GM13977 (cell line): ENCODE measurements around the gene SCN5A.
A peak's percentile ranks its signal among the peaks of the same experiment; 100 is the strongest.

Experiments
- DNase-seq: peaks from one replicate; pipeline ENCODE4 v3.0.0; 2012; ENCODE audit warnings: low spot score
- CTCF ChIP-seq: IDR thresholded peaks from 2 replicates; pipeline ENCODE4 v1.5.1; 2012; ENCODE audit warnings: mild to moderate bottlenecking, control low read depth; ENCODE audit not compliant: insufficient read depth; ENCODE audit errors: extremely low read depth, missing control alignments
- in situ Hi-C: fragments of 300-500 bp; cut with MboI; formaldehyde crosslinking; loops from one replicate; pipeline ENCODE4 v1.12.0; 2022; ENCODE audit warnings: low sequenced_read_pairs, low pct_unique_long_range_greater_than_20kb, mixed read lengths, inconsistent platforms; ENCODE audit not compliant: unreplicated experiment

The SCN5A gene

GRCh38 chr3:38524141-38524739, 125.2 kb downstream of the SCN5A start:
- no peak for DNase-seq
- in situ Hi-C loops: no loop called here
- TF ChIP-seq CTCF: no peak

- in situ Hi-C loops: no loop called here
- DNase-seq: no peak
- TF ChIP-seq CTCF: no peak
These were observed 127.5 kb downstream of the SCN5A start for GRCh38 chr3:38522002-38522401.

GRCh38 chr3:38521391-38521987, 128.0 kb downstream of the SCN5A start:
- DNase-seq: peak; percentile 72
- TF ChIP-seq CTCF: peak; percentile 82
- in situ Hi-C loops: no loop called here

GRCh38 chr3:38519651-38520050, 129.8 kb downstream of the SCN5A start:
- no peak for TF ChIP-seq CTCF
- no peak for DNase-seq
- in situ Hi-C loops: no loop called here

GRCh38 chr3:38519000-38519399, 130.5 kb downstream of the SCN5A start:
- no peak for TF ChIP-seq CTCF
- no peak for DNase-seq
- in situ Hi-C loops: no loop called here

GRCh38 chr3:38516669-38517068, 132.8 kb downstream of the SCN5A start:
- no peak for TF ChIP-seq CTCF
- no peak for DNase-seq
- in situ Hi-C loops: no loop called here
